HAP-1 (cell line): ENCODE measurements around the gene KLF2.
"Not testable (repeated sequence)": the region's sequence is repeated elsewhere in the genome, so short reads cannot be mapped to it uniquely, and the experiment has no call there.

Source experiments
- DNase-seq, 2 experiments: peaks; one replicate each; pipeline ENCODE4 v3.0.0-alpha.2; 2016 to 2020; ENCODE audit warnings: low spot score in 2 of 2
- H3K27me3 ChIP-seq: fragments of 250-450 bp; sonication (Bioruptor Pico); 2 replicates; pipeline ENCODE4 v1.5.1; 2020; ENCODE audit warnings: low read depth, mild to moderate bottlenecking, moderate library complexity
- H3K36me3 ChIP-seq: fragments of 250-450 bp; sonication (Bioruptor Pico); replicated peaks from 2 replicates; pipeline ENCODE4 v1.5.1; 2020; ENCODE audit warnings: mild to moderate bottlenecking
- H3K4me1 ChIP-seq: fragments of 250-450 bp; sonication (Bioruptor Pico); 2 replicates; pipeline ENCODE4 v1.5.1; 2020; ENCODE audit warnings: mild to moderate bottlenecking
- H3K4me3 ChIP-seq: fragments of 250-450 bp; sonication (Bioruptor Pico); 2 replicates; pipeline ENCODE4 v1.5.1; 2020; ENCODE audit warnings: mild to moderate bottlenecking, moderate library complexity
- H3K9me3 ChIP-seq: fragments of 250-450 bp; sonication (Bioruptor Pico); 2 replicates; pipeline ENCODE4 v1.5.1; 2020; ENCODE audit warnings: mild to moderate bottlenecking, moderate library complexity
- in situ Hi-C: fragments of 300-500 bp; cut with MboI; formaldehyde crosslinking; loops from 3 replicates; pipeline ENCODE4 v1.14.3; 2020; ENCODE audit warnings: low sequenced_read_pairs, inconsistent platforms, mixed read lengths

Gene KLF2

DNA sequence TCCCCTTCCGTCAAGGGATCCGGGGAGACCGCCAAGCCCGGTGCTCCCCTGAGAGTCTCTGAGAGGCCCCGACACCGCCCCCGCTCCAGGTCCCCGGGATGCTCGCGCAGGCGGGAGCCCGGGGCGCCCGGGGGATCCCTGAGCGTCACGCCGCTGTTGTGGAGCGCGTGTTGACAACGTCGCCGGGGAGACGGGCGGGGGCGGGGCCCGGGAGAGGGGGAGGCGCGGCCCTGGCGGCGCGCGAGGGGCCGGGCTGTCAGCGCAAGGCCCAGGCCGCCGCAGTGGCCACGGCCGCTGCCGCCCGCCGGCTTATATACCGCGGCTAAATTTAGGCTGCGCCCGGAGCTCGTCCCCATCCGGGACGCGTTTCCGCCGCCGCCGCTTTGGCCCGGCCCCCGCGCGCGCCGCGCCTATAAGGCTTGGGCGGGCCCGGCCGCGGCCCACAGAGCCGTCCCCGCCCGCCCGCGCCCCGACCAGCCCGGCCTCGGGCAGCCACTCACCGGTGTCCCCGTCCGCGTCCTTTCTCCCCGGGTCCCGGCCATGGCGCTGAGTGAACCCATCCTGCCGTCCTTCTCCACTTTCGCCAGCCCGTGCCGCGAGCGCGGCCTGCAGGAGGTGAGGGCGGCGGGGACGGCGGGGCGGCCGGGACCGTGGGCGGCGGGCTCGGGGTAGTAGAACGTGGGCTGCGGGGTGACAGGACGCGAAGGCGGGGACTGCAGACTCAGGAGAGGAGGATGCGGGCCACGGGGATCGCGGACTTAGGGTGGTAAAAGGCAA lies at the start of gene KLF2:
Gene KLF2 (plus strand): TSS at position 443 of the 777 bp plus-strand sequence. CDS start 98 bp downstream, at position 541.
- in situ Hi-C loops = no loop called here
- Histone ChIP-seq H3K4me1 (peaks cover 3% of the 10 kb centered on the region; the same call in 1 of the 2 replicates), H3K4me3 (peak within 1 kb of the TSS; percentile 52), H3K36me3 (no peaks in the 10 kb centered on the region), H3K9me3 (no peaks in the 10 kb centered on the region), H3K27me3 (no peaks in the 10 kb centered on the region)
- peak; percentile 77 to 91 for DNase-seq

DNA sequence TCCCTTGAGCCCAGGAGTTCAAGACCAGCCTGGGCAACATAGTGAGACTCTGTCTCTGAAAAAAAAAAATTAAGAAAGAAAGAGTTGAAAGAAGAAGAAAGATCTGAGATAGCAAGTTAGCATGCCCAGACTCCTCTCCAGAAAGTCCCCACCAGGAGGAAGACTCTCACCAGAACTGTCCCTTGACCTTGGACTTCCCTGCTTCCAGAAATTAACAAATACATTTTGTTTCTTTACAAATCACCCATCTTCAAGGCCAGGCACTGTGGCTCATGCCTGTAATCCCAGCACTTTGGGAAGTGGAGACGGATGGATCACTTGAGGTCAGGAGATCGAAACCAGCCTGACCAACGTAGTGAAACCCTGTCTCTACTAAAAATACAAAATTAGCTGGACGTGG lies 44.3 kb upstream of the KLF2 start:
- Histone ChIP-seq H3K9me3 (no peaks in the 10 kb centered on the region), H3K27me3 (0 out of 2 replicates have a peak, but pooled peaks cover 1% of the 10 kb centered on the region), H3K4me1 (no peaks in the 10 kb centered on the region), H3K36me3 (no peaks in the 10 kb centered on the region), H3K4me3 (no peak overlapping the region)
- DNase-seq = no peak
- in situ Hi-C loops = no loop called here

DNA sequence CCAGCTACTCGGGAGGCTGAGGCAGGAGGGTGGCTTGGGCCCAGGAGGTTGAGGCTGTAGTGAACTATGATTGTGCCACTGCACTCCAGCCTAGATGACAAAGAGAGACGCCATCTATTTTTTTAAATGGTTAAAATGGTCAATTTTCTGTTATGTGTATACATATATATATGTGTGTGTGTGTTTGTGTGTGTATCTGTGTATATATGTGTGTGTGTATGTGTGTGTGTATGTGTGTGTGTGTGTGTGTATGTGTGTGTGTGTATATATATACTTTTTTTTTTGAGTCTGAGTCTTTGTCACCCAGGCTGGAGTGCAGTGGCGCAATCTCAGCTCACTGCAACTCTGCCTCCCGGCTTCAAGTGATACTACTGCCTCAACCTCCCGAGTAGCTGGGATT lies 42.9 kb upstream of the KLF2 start:
- no peak overlapping the region for H3K4me3 ChIP-seq
- in situ Hi-C loops = no loop called here

DNA sequence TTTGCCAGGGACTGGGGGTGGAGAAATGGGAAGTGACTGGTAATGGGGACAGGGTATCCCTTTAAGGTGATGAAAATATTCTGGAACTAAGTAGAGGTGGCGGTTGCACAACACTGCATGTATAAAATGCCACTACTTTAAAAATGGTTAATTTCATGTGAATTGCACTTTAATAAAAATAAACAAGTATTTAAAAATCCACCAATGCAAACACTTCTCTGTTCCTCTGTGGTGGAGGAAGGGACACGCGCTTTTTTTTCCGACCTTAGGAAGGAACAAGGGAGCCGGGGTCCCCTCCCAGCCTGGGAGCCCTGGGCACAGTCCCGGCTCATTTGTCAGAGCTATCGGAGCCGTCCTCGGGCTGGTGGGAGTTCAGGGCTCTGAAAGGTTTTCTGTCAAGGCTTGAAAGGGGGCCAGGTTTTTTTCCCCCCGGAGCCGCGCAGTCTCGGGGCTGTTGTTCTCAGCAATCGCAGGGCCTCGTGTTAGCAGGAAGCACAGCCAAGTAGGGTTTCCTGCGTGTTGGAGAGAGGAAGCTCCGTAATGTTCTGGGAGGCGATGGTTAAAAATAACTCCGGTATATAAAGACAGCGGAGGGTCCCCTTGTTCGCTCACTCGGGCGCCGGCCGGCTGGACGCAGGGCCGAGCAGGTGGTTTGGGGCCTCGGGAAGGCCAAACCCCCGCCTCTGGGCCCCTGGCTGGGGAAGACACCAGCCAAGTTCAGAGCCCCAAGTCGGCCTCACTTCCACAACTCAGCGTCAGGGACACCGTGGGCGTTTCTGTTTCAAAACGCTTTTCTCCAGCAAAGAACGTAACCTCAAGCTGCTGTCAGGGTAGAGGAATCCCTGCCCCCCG lies 41.2 kb upstream of the KLF2 start:
- no peak for DNase-seq
- Histone ChIP-seq H3K36me3 (no peaks in the 10 kb centered on the region), H3K4me1 (no peaks in the 10 kb centered on the region), H3K4me3 (no peak overlapping the region), H3K27me3 (0 out of 2 replicates have a peak, but pooled peaks cover 2% of the 10 kb centered on the region), H3K9me3 (no peaks in the 10 kb centered on the region)
- in situ Hi-C loops = no loop called here

More for the DNA sequence above, 42.9 kb upstream of the KLF2 start:
- no peak for DNase-seq
- no peaks in the 10 kb centered on the region for H3K9me3 ChIP-seq
- H3K27me3 ChIP-seq = 0 out of 2 replicates have a peak, but pooled peaks cover 2% of the 10 kb centered on the region
- H3K4me1 ChIP-seq = no peaks in the 10 kb centered on the region
- no peaks in the 10 kb centered on the region for H3K36me3 ChIP-seq

DNA sequence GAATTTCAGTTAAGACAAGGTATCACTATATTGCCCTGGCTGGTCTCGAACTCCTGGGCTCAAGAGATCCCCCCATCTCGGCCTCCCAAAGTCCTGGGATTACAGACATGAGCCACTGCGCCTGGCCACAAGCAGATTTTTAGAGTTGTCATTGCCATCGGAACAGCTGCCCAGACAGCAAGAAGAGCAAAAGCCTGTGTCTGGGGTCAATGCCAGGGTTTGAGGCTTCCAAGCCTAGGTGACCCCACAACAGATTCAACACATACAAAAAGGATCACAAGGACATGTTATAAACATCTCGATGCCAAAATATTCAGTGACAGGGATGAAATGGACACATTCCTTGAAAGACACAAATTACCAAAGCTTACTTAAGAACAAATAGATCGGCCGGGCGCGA lies 40.1 kb upstream of the KLF2 start:
- 0 out of 2 replicates have a peak, but pooled peaks cover 2% of the 10 kb centered on the region for H3K27me3 ChIP-seq
- in situ Hi-C loops = no loop called here
- no peaks in the 10 kb centered on the region for H3K9me3 ChIP-seq
- DNase-seq = no peak
- no peaks in the 10 kb centered on the region for H3K36me3 ChIP-seq
- H3K4me1 ChIP-seq = no peaks in the 10 kb centered on the region
- H3K4me3 ChIP-seq = no peak overlapping the region

DNA sequence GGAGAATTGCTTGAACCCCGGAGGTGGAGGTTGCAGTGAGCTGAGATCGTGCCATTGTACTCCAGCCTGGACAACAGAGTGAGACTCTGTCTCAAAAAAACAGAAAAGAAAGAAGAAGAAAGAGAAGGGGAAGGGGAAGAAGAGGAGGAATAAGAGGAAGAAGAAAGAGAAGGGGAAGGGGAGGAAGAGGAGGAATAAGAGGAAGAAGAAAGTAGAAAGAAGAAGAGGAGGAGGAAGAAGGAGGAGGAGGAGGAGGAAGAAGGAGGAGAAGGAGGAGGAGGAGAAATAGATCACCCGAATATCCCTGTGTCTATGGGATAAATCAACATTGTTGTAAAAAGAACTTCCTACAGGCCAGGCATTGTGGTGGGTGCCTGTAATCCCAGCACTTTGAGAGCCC lies 39.5 kb upstream of the KLF2 start:
- H3K36me3 ChIP-seq, H3K27me3 ChIP-seq, DNase-seq, in situ Hi-C loops, H3K4me1 ChIP-seq, H3K9me3 ChIP-seq, H3K4me3 ChIP-seq: not testable (repeated sequence)

DNA sequence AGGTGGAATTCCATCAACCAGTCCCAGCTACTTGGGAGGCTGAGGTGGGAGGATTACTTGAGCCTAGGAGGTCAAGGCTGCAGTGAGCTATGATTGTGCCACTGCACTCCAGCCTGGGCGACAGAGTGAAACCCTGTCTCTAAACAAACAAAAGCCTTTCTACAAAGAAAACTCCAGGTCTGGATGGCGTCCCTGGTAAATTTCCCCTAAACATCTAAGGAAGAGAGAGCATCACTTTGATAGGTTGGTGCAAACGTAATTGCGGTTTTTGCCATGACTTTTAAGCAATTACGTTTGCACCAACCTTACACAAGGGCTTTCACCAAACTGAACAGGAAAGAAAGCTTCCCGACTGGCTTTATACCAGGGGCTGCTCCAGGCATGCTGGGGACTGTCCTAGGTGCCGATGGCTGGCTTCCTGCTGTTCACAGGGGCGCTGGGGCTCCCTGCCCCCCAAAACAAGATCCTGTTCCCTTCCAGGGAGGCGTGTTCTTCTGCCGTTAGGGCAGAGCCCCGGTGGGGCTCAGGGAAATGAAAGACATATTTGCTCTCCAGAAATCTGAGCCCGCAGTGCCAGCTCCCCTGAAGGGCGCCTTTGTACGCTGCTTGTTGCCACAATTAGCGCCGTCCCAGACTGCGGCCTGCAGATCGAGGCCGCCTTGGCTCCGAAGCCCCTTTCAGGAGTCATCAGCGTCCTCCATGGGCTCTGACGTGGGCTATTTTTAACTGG lies 38.7 kb upstream of the KLF2 start:
- DNase-seq = no peak
- H3K4me3 ChIP-seq = no peak overlapping the region

DNA sequence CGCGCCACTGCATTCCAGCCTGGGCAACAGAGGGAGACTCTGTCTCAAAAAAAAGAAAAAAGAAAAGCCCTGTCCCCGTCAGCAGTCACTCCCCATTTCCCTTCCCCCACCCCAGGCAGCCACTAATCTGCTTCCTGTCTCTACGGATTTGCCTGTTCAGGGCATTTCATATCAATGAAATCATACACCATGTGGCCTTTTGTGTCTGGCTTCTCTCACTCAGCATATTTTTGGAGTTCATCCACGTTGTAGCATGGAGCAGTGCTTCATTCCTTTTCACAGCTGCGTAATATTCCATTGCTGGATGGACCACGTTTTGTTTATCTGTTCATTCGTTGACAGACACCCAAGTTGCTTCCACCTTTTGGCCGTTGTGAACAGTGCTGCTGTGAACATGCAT lies 36.1 kb upstream of the KLF2 start:
- Histone ChIP-seq H3K36me3 (no peaks in the 10 kb centered on the region), H3K9me3 (no peaks in the 10 kb centered on the region), H3K4me1 (no peaks in the 10 kb centered on the region), H3K27me3 (0 out of 2 replicates have a peak, but pooled peaks cover 2% of the 10 kb centered on the region), H3K4me3 (no peak overlapping the region)
- in situ Hi-C loops = no loop called here
- no peak for DNase-seq

More for the DNA sequence above, 38.7 kb upstream of the KLF2 start:
- Histone ChIP-seq H3K27me3 (0 out of 2 replicates have a peak, but pooled peaks cover 2% of the 10 kb centered on the region), H3K36me3 (no peaks in the 10 kb centered on the region), H3K9me3 (no peaks in the 10 kb centered on the region), H3K4me1 (no peaks in the 10 kb centered on the region)
- in situ Hi-C loops = no loop called here

DNA sequence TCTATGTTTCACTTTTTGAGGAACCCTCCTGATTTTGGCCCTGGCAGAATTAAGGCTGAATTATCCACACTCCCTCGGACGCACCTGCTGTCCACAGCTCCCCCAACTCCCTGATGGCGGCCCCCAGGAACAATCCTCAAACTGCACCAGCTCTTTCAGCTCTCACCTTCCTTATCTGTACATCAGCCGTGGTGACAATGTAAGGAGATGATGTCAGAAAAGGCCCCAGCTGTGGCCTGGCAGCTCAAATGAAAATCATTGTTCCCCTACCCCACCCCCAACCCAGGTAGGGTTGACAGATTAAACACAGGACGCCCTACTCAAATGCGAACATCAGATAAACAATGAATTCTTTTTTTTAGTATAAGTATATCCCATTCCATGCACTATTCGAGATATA lies 35.0 kb upstream of the KLF2 start:
- no peak for DNase-seq
- H3K4me1 ChIP-seq = no peaks in the 10 kb centered on the region
- no peaks in the 10 kb centered on the region for H3K9me3 ChIP-seq
- H3K27me3 ChIP-seq = 0 out of 2 replicates have a peak, but pooled peaks cover 2% of the 10 kb centered on the region
- in situ Hi-C loops = no loop called here
- no peaks in the 10 kb centered on the region for H3K36me3 ChIP-seq
- no peak overlapping the region for H3K4me3 ChIP-seq

DNA sequence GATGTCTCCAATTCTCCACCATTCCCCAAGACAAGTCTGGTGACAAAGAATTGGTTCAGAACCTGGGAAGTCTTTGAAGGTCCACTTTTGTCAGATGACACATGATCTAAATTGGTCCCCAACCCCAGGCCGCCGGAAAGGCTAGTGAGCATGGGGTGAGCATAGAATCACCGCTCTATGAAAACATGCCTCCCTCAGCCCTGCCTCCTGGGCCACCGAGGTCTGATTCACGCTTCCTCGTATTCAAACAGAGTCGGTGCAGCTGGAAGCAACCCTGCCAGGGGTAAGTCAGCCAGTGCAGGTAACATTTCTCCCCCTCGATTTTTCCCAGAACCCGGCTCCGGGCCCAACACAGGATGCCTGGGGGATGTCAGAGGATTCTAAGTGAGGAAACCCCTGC lies 33.9 kb upstream of the KLF2 start:
- in situ Hi-C loops = no loop called here
- Histone ChIP-seq H3K36me3 (no peaks in the 10 kb centered on the region), H3K9me3 (no peaks in the 10 kb centered on the region), H3K4me3 (no peak overlapping the region), H3K27me3 (no peaks in the 10 kb centered on the region), H3K4me1 (no peaks in the 10 kb centered on the region)
- DNase-seq = no peak

DNA sequence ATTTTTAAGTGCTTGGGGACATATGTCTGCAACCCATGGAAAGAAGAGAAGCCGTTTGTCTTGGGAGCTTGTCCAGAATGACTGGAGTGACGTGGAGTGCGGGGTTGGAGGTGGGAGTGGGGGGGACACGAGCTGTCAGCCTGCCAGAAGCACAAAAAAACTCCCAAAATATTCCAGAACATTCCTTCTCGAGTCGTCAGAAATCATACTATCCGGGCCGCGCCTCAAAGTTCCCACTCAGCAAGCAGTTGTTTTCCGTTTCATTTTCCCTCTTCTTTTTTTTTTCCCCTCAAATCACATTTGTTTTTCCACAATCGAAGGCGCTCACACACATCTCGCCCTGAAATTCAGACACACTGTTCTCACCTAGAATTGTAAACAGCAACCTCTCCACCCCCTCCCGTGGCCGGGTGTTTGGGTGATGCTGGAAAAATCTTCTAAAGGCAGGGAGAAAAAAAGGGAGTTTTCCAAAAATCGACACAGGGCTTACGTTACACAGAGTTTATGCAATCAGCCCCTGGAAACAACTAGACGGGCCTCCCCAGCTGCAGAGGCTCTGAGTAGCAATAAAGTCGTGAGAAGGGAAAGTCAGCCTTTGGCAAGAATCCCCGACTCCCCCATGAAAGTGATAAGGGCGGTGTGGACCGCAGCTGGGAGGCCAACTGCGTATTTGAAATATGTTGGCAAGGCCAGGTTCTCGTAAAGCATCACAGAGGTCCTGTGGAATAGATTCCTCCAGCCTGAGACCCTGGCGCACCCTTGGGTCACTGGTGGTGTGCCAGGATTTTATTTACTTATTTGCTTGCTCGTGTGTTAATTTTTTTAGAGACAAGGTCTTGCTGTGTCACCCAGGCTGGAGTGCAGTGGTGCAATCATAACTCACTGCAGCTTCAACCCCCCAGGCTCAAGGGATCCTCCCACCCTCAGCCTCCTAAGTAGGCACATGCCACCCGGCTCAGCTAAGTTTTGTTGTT lies 31.2 kb upstream of the KLF2 start:
- H3K36me3 ChIP-seq = no peaks in the 10 kb centered on the region
- in situ Hi-C loops = no loop called here
- H3K4me1 ChIP-seq = no peaks in the 10 kb centered on the region
- H3K9me3 ChIP-seq = no peaks in the 10 kb centered on the region
- no peak overlapping the region for H3K4me3 ChIP-seq
- DNase-seq = no peak
- no peaks in the 10 kb centered on the region for H3K27me3 ChIP-seq

DNA sequence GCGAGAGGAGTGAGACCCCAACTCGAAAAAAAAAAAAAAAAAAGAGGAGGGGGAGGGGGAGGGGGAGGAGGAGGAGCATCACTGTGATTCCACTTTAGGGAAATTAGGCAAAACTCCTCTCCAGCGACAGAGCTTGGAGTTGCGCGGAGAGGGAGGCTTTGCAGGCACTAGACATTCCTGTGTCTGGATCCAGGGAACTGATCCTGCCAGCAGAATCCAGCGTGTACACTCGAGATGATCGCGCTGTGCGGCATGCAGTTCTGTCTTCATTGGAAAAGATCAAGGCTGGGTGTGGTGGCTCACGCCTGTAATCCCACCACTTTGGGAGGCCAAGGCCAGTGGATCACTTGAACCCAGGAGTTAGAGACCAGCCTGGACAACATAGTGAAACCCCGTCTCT lies 29.6 kb upstream of the KLF2 start:
- no peaks in the 10 kb centered on the region for H3K9me3 ChIP-seq
- no peak for DNase-seq
- no peaks in the 10 kb centered on the region for H3K4me1 ChIP-seq
- H3K27me3 ChIP-seq = no peaks in the 10 kb centered on the region
- H3K4me3 ChIP-seq = no peak overlapping the region
- H3K36me3 ChIP-seq = no peaks in the 10 kb centered on the region
- in situ Hi-C loops = no loop called here

DNA sequence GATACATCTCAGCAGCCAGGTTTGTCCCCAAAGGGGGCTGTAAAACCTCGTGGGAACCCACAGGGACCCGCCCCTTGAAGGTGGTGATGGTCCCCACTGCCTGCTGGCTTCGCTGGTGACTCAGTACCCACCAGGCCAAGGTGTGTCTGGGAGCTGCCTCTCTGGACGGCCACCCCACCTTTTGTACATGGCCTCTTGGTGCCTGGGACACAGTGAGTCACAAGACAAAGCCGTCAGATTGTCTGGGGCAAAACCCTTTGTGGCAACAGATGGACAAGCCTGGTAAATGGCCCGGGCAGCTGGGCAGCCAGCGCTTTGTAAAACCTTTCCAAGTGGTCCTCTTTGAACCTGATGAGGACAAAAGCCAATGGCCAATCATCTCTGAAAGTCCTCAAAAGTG lies 27.9 kb upstream of the KLF2 start:
- in situ Hi-C loops = no loop called here
- Histone ChIP-seq H3K36me3 (no peaks in the 10 kb centered on the region), H3K9me3 (no peaks in the 10 kb centered on the region), H3K4me1 (no peaks in the 10 kb centered on the region), H3K27me3 (no peaks in the 10 kb centered on the region), H3K4me3 (no peak overlapping the region)
- no peak for DNase-seq
